Ecto neural progenitor cell (in vitro differentiated cells): ENCODE measurements around the gene PCDH9.
"Not testable (repeated sequence)": the region's sequence is repeated elsewhere in the genome, so short reads cannot be mapped to it uniquely, and the experiment has no call there.

Experiments
- DNase-seq: peaks from one replicate; pipeline ENCODE4 v3.0.0-alpha.2; 2018; ENCODE audit warnings: low spot score

The PCDH9 gene

DNA sequence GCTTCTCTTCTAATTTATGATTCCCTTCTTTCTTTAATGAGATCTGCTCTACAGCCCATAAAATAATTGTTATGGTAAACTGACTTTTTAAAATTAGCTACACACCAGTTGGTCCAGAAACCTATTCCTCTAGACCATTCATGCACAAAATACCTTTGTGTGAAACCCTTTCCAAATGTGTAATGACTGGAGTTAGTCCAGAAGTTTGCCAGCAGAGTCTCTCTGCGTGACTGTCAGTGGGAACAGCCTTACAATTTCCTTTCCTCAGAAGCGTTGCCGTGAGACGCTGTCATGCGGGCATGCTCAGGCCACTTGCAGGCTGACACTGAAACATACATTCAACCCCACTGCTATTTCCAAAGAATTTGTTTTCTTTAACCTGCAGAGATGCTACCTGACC is 965.2 kb downstream of the PCDH9 start:
- no peak for DNase-seq

DNA sequence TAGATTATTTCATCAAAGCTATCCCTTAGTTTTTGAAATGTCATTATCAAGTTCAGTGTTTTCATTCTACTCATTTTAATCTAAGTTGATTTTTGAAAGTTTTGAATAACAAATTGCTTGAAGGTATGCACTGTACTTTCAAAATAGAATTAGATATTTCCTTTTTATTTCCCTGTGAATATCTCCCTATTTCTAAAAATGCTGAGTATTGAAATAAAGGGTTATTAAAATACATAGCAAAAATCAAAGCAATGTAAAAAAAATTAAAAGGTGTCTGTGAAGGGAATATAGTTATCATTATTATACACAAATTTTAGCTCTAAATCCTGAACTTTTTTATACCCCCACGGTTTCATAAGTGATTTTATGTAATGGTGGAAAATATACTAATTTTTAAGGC is 967.8 kb downstream of the PCDH9 start:
- no peak for DNase-seq

DNA sequence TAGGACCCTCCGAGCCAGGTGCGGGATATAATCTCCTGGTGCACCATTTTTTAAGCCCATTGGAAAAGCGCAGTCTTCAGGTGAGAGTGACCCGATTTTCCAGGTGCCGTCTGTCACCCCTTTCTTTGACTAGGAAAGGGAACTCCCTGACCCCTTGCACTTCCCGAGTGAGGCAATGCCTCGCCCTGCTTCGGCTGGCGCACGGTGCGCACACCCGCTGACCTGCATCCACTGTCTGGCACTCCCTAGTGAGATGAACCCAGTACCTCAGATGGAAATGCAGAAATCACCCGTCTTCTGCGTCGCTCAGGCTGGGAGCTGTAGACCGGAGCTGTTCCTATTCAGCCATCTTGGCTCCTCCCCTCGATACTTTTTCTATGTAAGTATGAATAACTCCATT is 970.7 kb downstream of the PCDH9 start:
- DNase-seq: not testable (repeated sequence)
